ENCODE data around the gene SCG5. TPM values are rescaled to one million over a fixed set of nuclear protein-coding genes. Genes with fewer than 3 reads are reported as not detected.

The SCG5 gene
- total RNA-seq, 1 donor from 2014 or later = 25.1 TPM

- Mint-ChIP-seq H3K4me1 (no peaks in the 10 kb centered on the region), H3K4me3 (no peak overlapping the region), H3K27me3 (ENCODE audit: low read depth) (peaks cover 21% of the 10 kb centered on the region), H3K27ac (ENCODE audit: unreplicated experiment) (no peak overlapping the region), H3K9me3 (no peaks in the 10 kb centered on the region), H3K36me3 (ENCODE audit: low read depth) (no peaks in the 10 kb centered on the region)
- DNase-seq (ENCODE audit: low read depth, low spot score) = no peak
- TF ChIP-seq CTCF (conservative IDR thresholded peaks at IDR 0.05) = no peak
Measured at GRCh38 chr15:32705446-32705845, 63.9 kb downstream of the SCG5 start.

GRCh38 chr15:32706704-32707103 lies 65.2 kb downstream of the SCG5 start:
- DNase-seq (ENCODE audit: low read depth, low spot score) = no peak
- H3K9me3 Mint-ChIP-seq = no peaks in the 10 kb centered on the region
- no peaks in the 10 kb centered on the region for H3K4me1 Mint-ChIP-seq
- peaks cover 27% of the 10 kb centered on the region for H3K27me3 Mint-ChIP-seq (ENCODE audit: low read depth)
- TF ChIP-seq CTCF (conservative IDR thresholded peaks at IDR 0.05) = no peak
- H3K36me3 Mint-ChIP-seq (ENCODE audit: low read depth) = no peaks in the 10 kb centered on the region
- no peak overlapping the region for H3K4me3 Mint-ChIP-seq
- H3K27ac Mint-ChIP-seq (ENCODE audit: unreplicated experiment) = no peak overlapping the region

- no peak for DNase-seq (ENCODE audit: low read depth, low spot score)
- no peak overlapping the region for H3K4me3 Mint-ChIP-seq
Measured at GRCh38 chr15:32707436-32707835, 65.9 kb downstream of the SCG5 start.

GRCh38 chr15:32709295-32710033 lies 68.0 kb downstream of the SCG5 start:
- peaks cover 54% of the 10 kb centered on the region for H3K27me3 Mint-ChIP-seq (ENCODE audit: low read depth)
- H3K27ac Mint-ChIP-seq (ENCODE audit: unreplicated experiment) = no peak overlapping the region
- no peaks in the 10 kb centered on the region for H3K36me3 Mint-ChIP-seq (ENCODE audit: low read depth)
- H3K4me3 Mint-ChIP-seq = no peak overlapping the region
- no peak for DNase-seq (ENCODE audit: low read depth, low spot score)
- H3K9me3 Mint-ChIP-seq = no peaks in the 10 kb centered on the region
- no peaks in the 10 kb centered on the region for H3K4me1 Mint-ChIP-seq
- TF ChIP-seq CTCF (conservative IDR thresholded peaks at IDR 0.05) = no peak

More at GRCh38 chr15:32707436-32707835, 65.9 kb downstream of the SCG5 start:
- TF ChIP-seq CTCF (conservative IDR thresholded peaks at IDR 0.05) = no peak
- no peak overlapping the region for H3K27ac Mint-ChIP-seq (ENCODE audit: unreplicated experiment)
- H3K36me3 Mint-ChIP-seq (ENCODE audit: low read depth) = no peaks in the 10 kb centered on the region
- no peaks in the 10 kb centered on the region for H3K4me1 Mint-ChIP-seq
- H3K27me3 Mint-ChIP-seq (ENCODE audit: low read depth) = peaks cover 34% of the 10 kb centered on the region
- no peaks in the 10 kb centered on the region for H3K9me3 Mint-ChIP-seq

- Mint-ChIP-seq H3K4me1 (peaks cover 4% of the 10 kb centered on the region), H3K4me3 (no peak overlapping the region), H3K9me3 (no peaks in the 10 kb centered on the region), H3K27ac (ENCODE audit: unreplicated experiment) (no peak overlapping the region), H3K27me3 (ENCODE audit: low read depth) (peaks cover 89% of the 10 kb centered on the region), H3K36me3 (ENCODE audit: low read depth) (peaks cover 3% of the 10 kb centered on the region)
- TF ChIP-seq CTCF (conservative IDR thresholded peaks at IDR 0.05) = no peak
- no peak for DNase-seq (ENCODE audit: low read depth, low spot score)
Measured at GRCh38 chr15:32715276-32715675, 73.8 kb downstream of the SCG5 start.

Measured in neural crest cell (in vitro differentiated cells).